A549 (cell line): ENCODE results near the gene COL1A1. TPM values are rescaled to one million over a fixed set of nuclear protein-coding genes. Genes with fewer than 3 reads are reported as not detected.

Experiments
- ATAC-seq, 2 experiments: fragments of 200-7000 bp in 1 of 2; fragments of >200 bp in 1 of 2; cut with Nextera tagmentation in 1 of 2; cut with Tn5 transposase in 1 of 2; 3 replicates each; pipeline versions ENCODE4 v1.8.0 to v1.9.1; 2018 to 2020; ENCODE audit warnings: mild to moderate bottlenecking in 1 of 2, moderate library complexity in 1 of 2
- CTCF ChIA-PET: fragments of 300-600 bp; sonication (Branson Sonifier 250); formaldehyde crosslinking; extraction: SDS; loops from one replicate; lab custom pipeline; 2021; ENCODE audit warnings: antibody characterized with exemption, inconsistent platforms; lab: Yijun Ruan, JAX
- POLR2A ChIA-PET: fragments of 350-600 bp; formaldehyde crosslinking; extraction: SDS; loops from one replicate; lab custom pipeline; 2021; ENCODE audit warnings: antibody characterized with exemption, inconsistent platforms; lab: Yijun Ruan, JAX
- DNase-seq, 2 experiments: peaks; one replicate each; pipeline versions ENCODE4 v3.0.0 to v3.0.0-alpha.2; 2011 to 2016; ENCODE audit warnings: low read depth in 1 of 2, low spot score in 1 of 2
- FAIRE-seq: peaks from 2 replicates; lab custom pipeline; 2011; peaks lifted over from hg19 to GRCh38; lab: Jason Lieb, UNC
- H3K27ac ChIP-seq, 2 experiments: fragments of >200 bp; sonication (Bioruptor Twin); formaldehyde crosslinking; 3 replicates each; pipeline ENCODE4 v1.5.1; 2016 to 2017
- H3K4me1 ChIP-seq: fragments of >200 bp; sonication (Bioruptor Twin); formaldehyde crosslinking; 3 replicates; pipeline ENCODE4 v1.6.1; 2016
- H3K4me2 ChIP-seq: fragments of >200 bp; sonication (Bioruptor Twin); formaldehyde crosslinking; 3 replicates; pipeline ENCODE4 v1.6.1; 2016
- H3K4me3 ChIP-seq: fragments of >200 bp; sonication (Bioruptor Twin); formaldehyde crosslinking; 3 replicates; pipeline ENCODE4 v1.5.1; 2016
- H3K9me3 ChIP-seq: fragments of >200 bp; sonication (Bioruptor Twin); formaldehyde crosslinking; 3 replicates; pipeline ENCODE4 v1.6.1; 2016
- BHLHE40 ChIP-seq: IDR thresholded peaks from 2 replicates; pipeline ENCODE4 v1.6.1; 2012; ENCODE audit warnings: low read depth, low read length, inconsistent platforms
- CHD4 ChIP-seq: fragments of 200-600 bp; sonication (generic); IDR thresholded peaks from 2 replicates; pipeline ENCODE4 v1.6.1; 2016; ENCODE audit warnings: antibody characterized with exemption, mild to moderate bottlenecking, borderline replicate concordance
- FOSB ChIP-seq: fragments of 250-450 bp; sonication (Bioruptor Pico); IDR thresholded peaks from 2 replicates; pipeline ENCODE4 v1.5.0; 2020; ENCODE audit warnings: mild to moderate bottlenecking, moderate library complexity
- FOSL2 ChIP-seq, 2 experiments: fragments of 450-650 bp in 1 of 2; fragments of >200 bp in 1 of 2; sonication (Bioruptor Twin) in 1 of 2; formaldehyde crosslinking; IDR thresholded peaks; 2 replicates each; pipeline versions ENCODE4 v1.5.0 to v1.6.1; 2016 to 2020; ENCODE audit warnings: mild to moderate bottlenecking in 1 of 2, moderate library complexity in 1 of 2
- FOXS1 ChIP-seq: fragments of 250-450 bp; sonication (Bioruptor Pico); IDR thresholded peaks from 2 replicates; pipeline ENCODE4 v1.5.0; 2020; ENCODE audit warnings: mild to moderate bottlenecking, moderate library complexity
- KDM1A ChIP-seq: fragments of 200-600 bp; sonication (generic); IDR thresholded peaks from 2 replicates; pipeline ENCODE4 v1.6.1; 2016; ENCODE audit warnings: low read depth, mild to moderate bottlenecking
- KDM5A ChIP-seq: fragments of 200-600 bp; sonication (generic); IDR thresholded peaks from 2 replicates; pipeline ENCODE4 v1.6.1; 2016; ENCODE audit warnings: antibody characterized with exemption, mild to moderate bottlenecking
- MYC ChIP-seq: IDR thresholded peaks from 2 replicates; pipeline ENCODE4 v1.6.1; 2012; ENCODE audit warnings: mild to moderate bottlenecking, inconsistent platforms, low read length, improper control_type of control experiment, borderline replicate concordance
- NR3C1 ChIP-seq: fragments of >200 bp; sonication (Bioruptor Twin); formaldehyde crosslinking; IDR thresholded peaks from 3 replicates; pipeline ENCODE4 v1.6.1; 2017
- RARB ChIP-seq: fragments of 250-450 bp; sonication (Bioruptor Pico); IDR thresholded peaks from 2 replicates; pipeline ENCODE4 v1.8.0; 2021; ENCODE audit warnings: mild to moderate bottlenecking, moderate library complexity
- RFX5 ChIP-seq: fragments of 450-650 bp; IDR thresholded peaks from 2 replicates; pipeline ENCODE4 v1.7.1; 2014; ENCODE audit warnings: antibody characterized with exemption, mild to moderate bottlenecking, moderate library complexity
- WGBS: methylation state at CpG from one replicate; pipeline ENCODE4 v1.1.6; 2017; ENCODE audit errors: missing lambda C conversion rate; 5-methylcytosine and 5-hydroxymethylcytosine counted together
- polyA plus RNA-seq, 4 experiments: library from polyadenylated mRNA; depleted of rRNA in 3 of 4; stranded (reverse); fragments of >200 nt; fragmentation: RNase III in 1 of 4; extraction: RNeasy Plus Mini Kit Qiagen cat#74134 plus additional on column Dnase treatment in 1 of 4; gene quantifications; 2 replicates in 3 of 4; 3 replicates in 1 of 4; pipeline ENCODE4 v1.2.3, GENCODE V29; 2011 to 2017
- TF ChIP-seq, protein P1 (sequence below): IDR thresholded peaks from 2 replicates; pipeline ENCODE4 v1.6.1; 2012
- TF ChIP-seq, protein P2 (sequence below): fragments of 450-650 bp; IDR thresholded peaks from 2 replicates; pipeline ENCODE4 v1.6.1; 2014; ENCODE audit warnings: antibody characterized with exemption
- TF ChIP-seq, protein P3 (sequence below): fragments of >200 bp; sonication (Bioruptor Twin); formaldehyde crosslinking; IDR thresholded peaks from 3 replicates; pipeline ENCODE4 v1.6.1; 2016
- TF ChIP-seq, protein P4 (sequence below): IDR thresholded peaks from 2 replicates; pipeline ENCODE4 v1.6.1; 2012; ENCODE audit warnings: low read depth, borderline replicate concordance
- TF ChIP-seq, protein P5 (sequence below): fragments of 150-350 bp; IDR thresholded peaks from 2 replicates; pipeline ENCODE4 v1.6.1; 2014; ENCODE audit warnings: low read depth, mild to moderate bottlenecking, low read length
- TF ChIP-seq, protein P6 (sequence below): fragments of 200-600 bp; sonication (generic); IDR thresholded peaks from 2 replicates; pipeline ENCODE4 v1.6.1; 2016; ENCODE audit warnings: antibody characterized with exemption, mild to moderate bottlenecking, moderate library complexity

The COL1A1 gene
- polyA plus RNA-seq, 2 of the 4 experiments (the other 2 are of a cell fraction), result 4.4 to 34.3 TPM

DNA sequence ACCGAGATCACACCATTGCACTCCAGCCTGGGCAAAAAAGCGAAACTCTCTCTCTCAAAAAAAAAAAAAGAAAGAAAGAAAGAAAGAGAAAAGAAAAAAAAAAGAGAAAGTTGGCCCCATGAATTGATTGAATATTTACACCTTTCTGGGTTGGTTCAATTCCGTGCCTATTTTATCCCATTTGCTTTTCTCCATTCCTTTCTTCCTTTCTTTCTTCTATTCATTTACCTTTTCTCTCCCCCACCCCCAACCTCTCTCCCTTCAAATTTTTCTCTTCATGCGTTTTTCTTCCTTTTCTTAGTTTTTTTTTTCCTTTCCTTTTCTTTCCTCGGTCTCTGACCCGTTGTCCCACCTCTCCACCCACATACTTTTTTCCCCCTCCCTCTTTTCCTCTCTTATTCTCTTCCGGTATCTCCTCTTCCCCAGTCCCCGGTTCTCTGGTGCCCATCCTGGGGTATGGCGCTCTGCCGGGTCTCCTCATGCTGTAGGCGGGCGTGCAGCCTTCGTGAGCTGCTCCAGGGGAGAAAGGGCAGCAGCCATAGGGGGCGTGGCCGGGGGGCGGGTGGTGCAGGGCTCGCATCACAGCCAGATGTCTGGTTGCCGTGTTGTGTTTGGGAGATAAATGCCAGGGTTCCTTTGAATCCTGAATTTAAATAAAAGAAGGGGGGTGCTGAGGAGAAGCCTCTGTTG, 5.3 kb upstream of the COL1A1 start:
- peak overlapping the region in 1 of 2 experiments; percentile 36; a peak in 2 of 6 replicates for H3K27ac ChIP-seq
- no peaks in the 10 kb centered on the region for H3K9me3 ChIP-seq
- WGBS, result 75% methylated on average over 16 of the region's 18 CpGs
- ChIA-PET POLR2A (no interaction called here), CTCF (interaction anchor here (0.9 to 31.5 kb wide), 6 partner anchors 9 to 89 kb away, joined by 3 to 1255 read pairs (median 609); partner anchors contain the start of genes SGCA and TMEM92)
- 0 out of 3 replicates have a peak overlapping the region, but pooled peaks have one; percentile 3 for H3K4me2 ChIP-seq
- peaks cover 26% of the 10 kb centered on the region for H3K4me1 ChIP-seq
- DNase-seq (no peak), ATAC-seq (no peak), FAIRE-seq (no peak)
- no peak overlapping the region for H3K4me3 ChIP-seq
- TF ChIP-seq, protein P1, sequence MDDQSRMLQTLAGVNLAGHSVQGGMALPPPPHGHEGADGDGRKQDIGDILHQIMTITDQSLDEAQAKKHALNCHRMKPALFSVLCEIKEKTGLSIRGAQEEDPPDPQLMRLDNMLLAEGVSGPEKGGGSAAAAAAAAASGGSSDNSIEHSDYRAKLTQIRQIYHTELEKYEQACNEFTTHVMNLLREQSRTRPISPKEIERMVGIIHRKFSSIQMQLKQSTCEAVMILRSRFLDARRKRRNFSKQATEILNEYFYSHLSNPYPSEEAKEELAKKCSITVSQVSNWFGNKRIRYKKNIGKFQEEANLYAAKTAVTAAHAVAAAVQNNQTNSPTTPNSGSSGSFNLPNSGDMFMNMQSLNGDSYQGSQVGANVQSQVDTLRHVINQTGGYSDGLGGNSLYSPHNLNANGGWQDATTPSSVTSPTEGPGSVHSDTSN, result no peak
- TF ChIP-seq BHLHE40 (no peak), NR3C1 (no peak), FOXS1 (CRISPR knock-in tag) (no peak), RARB (CRISPR knock-in tag) (no peak), CHD4 (no peak), FOSB (CRISPR knock-in tag) (no peak), KDM1A (no peak), FOSL2 (IDR thresholded peaks at IDR 0.05) (no peak), FOSL2 (CRISPR knock-in tag; IDR thresholded peaks at IDR 0.05) (no peak), KDM5A (no peak), MYC (no peak), RFX5 (no peak)
- TF ChIP-seq, protein P2, sequence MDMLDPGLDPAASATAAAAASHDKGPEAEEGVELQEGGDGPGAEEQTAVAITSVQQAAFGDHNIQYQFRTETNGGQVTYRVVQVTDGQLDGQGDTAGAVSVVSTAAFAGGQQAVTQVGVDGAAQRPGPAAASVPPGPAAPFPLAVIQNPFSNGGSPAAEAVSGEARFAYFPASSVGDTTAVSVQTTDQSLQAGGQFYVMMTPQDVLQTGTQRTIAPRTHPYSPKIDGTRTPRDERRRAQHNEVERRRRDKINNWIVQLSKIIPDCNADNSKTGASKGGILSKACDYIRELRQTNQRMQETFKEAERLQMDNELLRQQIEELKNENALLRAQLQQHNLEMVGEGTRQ, result no peak
- TF ChIP-seq, protein P3, sequence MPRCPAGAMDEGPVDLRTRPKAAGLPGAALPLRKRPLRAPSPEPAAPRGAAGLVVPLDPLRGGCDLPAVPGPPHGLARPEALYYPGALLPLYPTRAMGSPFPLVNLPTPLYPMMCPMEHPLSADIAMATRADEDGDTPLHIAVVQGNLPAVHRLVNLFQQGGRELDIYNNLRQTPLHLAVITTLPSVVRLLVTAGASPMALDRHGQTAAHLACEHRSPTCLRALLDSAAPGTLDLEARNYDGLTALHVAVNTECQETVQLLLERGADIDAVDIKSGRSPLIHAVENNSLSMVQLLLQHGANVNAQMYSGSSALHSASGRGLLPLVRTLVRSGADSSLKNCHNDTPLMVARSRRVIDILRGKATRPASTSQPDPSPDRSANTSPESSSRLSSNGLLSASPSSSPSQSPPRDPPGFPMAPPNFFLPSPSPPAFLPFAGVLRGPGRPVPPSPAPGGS, result no peak
- TF ChIP-seq, protein P4, sequence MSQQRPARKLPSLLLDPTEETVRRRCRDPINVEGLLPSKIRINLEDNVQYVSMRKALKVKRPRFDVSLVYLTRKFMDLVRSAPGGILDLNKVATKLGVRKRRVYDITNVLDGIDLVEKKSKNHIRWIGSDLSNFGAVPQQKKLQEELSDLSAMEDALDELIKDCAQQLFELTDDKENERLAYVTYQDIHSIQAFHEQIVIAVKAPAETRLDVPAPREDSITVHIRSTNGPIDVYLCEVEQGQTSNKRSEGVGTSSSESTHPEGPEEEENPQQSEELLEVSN, result no peak
- TF ChIP-seq, protein P5, sequence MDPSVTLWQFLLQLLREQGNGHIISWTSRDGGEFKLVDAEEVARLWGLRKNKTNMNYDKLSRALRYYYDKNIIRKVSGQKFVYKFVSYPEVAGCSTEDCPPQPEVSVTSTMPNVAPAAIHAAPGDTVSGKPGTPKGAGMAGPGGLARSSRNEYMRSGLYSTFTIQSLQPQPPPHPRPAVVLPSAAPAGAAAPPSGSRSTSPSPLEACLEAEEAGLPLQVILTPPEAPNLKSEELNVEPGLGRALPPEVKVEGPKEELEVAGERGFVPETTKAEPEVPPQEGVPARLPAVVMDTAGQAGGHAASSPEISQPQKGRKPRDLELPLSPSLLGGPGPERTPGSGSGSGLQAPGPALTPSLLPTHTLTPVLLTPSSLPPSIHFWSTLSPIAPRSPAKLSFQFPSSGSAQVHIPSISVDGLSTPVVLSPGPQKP, result no peak
- TF ChIP-seq, protein P6, sequence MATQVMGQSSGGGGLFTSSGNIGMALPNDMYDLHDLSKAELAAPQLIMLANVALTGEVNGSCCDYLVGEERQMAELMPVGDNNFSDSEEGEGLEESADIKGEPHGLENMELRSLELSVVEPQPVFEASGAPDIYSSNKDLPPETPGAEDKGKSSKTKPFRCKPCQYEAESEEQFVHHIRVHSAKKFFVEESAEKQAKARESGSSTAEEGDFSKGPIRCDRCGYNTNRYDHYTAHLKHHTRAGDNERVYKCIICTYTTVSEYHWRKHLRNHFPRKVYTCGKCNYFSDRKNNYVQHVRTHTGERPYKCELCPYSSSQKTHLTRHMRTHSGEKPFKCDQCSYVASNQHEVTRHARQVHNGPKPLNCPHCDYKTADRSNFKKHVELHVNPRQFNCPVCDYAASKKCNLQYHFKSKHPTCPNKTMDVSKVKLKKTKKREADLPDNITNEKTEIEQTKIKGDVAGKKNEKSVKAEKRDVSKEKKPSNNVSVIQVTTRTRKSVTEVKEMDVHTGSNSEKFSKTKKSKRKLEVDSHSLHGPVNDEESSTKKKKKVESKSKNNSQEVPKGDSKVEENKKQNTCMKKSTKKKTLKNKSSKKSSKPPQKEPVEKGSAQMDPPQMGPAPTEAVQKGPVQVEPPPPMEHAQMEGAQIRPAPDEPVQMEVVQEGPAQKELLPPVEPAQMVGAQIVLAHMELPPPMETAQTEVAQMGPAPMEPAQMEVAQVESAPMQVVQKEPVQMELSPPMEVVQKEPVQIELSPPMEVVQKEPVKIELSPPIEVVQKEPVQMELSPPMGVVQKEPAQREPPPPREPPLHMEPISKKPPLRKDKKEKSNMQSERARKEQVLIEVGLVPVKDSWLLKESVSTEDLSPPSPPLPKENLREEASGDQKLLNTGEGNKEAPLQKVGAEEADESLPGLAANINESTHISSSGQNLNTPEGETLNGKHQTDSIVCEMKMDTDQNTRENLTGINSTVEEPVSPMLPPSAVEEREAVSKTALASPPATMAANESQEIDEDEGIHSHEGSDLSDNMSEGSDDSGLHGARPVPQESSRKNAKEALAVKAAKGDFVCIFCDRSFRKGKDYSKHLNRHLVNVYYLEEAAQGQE, result no peak
